Thyroid gland (tissue), 4 donors: ENCODE measurements around the gene SSTR4.

Experiments
- CTCF ChIP-seq, 6 experiments: fragments of 200-600 bp in 3 of 6; fragments of 450-650 bp in 3 of 6; sonication (generic) in 3 of 6; IDR thresholded peaks; one replicate each; pipeline ENCODE4 v1.5.1; 2016 to 2019; ENCODE audit warnings: antibody characterized with exemption in 6 of 6, mild to moderate bottlenecking in 2 of 6, inconsistent platforms in 1 of 6, moderate library complexity in 1 of 6
- POLR2A ChIP-seq, 2 donors: fragments of 450-650 bp; IDR thresholded peaks; one replicate each; pipeline ENCODE4 v1.6.1; 2017; ENCODE audit warnings: antibody characterized with exemption in 2 of 2, mild to moderate bottlenecking in 2 of 2, moderate library complexity in 1 of 2

GRCh38 chr20:23063581-23063980 is 28.5 kb downstream of the SSTR4 start:
- no peak for TF ChIP-seq CTCF (IDR thresholded peaks at IDR 0.05)
- TF ChIP-seq POLR2A (IDR thresholded peaks at IDR 0.05): no peak
